ENCODE results near the gene SHISA5. TPM values are rescaled to one million over a fixed set of nuclear protein-coding genes. Genes with fewer than 3 reads are reported as not detected.

Gene SHISA5
- total RNA-seq, 1 experiment from 2014 or later = 226 TPM

DNA sequence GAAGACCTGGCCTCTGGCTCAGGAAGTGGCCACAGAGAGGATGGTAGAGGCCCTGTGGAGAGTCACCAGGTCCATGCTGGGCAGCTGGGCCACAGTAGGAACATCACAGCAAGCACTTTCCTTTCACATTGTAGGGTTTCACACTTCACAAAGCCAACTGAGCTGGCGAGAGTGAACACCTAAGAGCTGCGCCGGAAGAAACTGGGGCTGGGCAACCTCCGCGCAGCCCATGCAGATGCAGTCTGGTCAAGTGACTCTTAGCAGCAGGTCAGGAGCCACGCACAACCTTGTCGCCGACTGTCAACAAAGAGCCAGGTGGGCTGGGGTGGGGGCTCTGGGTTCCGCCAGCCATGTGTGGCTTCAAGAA lies 15.3 kb upstream of the SHISA5 start:
- Histone ChIP-seq H3K36me3 (ENCODE audit: control insufficient read depth, insufficient read depth, low read length) (peaks cover 4% of the 10 kb centered on the region), H3K4me3 (ENCODE audit: low read depth, low read length) (no peak overlapping the region), H3K9me3 (no peaks in the 10 kb centered on the region), H3K27me3 (replicated peaks; ENCODE audit: control insufficient read depth, insufficient read depth, low read length) (no peaks in the 10 kb centered on the region), H3K4me1 (peaks cover 6% of the 10 kb centered on the region; the same call in 1 of the 2 replicates)
- no TSS peak for BruUV-seq (replicated peaks)
- Mint-ChIP-seq H3K9me3 (ENCODE audit: unreplicated experiment) (no peaks in the 10 kb centered on the region), H3K36me3 (ENCODE audit: insufficient read depth, unreplicated experiment) (no peaks in the 10 kb centered on the region), H3K4me1 (ENCODE audit: low read depth, unreplicated experiment) (no peaks in the 10 kb centered on the region), H3K27me3 (ENCODE audit: insufficient read depth, unreplicated experiment) (no peaks in the 10 kb centered on the region), H3K27ac (ENCODE audit: unreplicated experiment) (no peak overlapping the region), H3K4me3 (ENCODE audit: unreplicated experiment) (no peak overlapping the region)
- no peak for DNase-seq
- TF ChIP-seq, protein P1, sequence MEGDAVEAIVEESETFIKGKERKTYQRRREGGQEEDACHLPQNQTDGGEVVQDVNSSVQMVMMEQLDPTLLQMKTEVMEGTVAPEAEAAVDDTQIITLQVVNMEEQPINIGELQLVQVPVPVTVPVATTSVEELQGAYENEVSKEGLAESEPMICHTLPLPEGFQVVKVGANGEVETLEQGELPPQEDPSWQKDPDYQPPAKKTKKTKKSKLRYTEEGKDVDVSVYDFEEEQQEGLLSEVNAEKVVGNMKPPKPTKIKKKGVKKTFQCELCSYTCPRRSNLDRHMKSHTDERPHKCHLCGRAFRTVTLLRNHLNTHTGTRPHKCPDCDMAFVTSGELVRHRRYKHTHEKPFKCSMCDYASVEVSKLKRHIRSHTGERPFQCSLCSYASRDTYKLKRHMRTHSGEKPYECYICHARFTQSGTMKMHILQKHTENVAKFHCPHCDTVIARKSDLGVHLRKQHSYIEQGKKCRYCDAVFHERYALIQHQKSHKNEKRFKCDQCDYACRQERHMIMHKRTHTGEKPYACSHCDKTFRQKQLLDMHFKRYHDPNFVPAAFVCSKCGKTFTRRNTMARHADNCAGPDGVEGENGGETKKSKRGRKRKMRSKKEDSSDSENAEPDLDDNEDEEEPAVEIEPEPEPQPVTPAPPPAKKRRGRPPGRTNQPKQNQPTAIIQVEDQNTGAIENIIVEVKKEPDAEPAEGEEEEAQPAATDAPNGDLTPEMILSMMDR (IDR thresholded peaks at IDR 0.05; ENCODE audit: insufficient read depth in 1 of 2, low read depth in 1 of 2, low read length in 1 of 2, severe bottlenecking in 1 of 2, unreplicated experiment in 1 of 2) = no peak
- intact Hi-C loops (cut with micrococcal nuclease; ENCODE audit: unreplicated experiment) = no loop called here
- POLR2A ChIA-PET = no interaction called here
- CTCF ChIA-PET = interaction anchor here (0.6 kb wide), 1 partner anchor 703 kb away, joined by 6 read pairs; no protein-coding TSS in a partner anchor

DNA sequence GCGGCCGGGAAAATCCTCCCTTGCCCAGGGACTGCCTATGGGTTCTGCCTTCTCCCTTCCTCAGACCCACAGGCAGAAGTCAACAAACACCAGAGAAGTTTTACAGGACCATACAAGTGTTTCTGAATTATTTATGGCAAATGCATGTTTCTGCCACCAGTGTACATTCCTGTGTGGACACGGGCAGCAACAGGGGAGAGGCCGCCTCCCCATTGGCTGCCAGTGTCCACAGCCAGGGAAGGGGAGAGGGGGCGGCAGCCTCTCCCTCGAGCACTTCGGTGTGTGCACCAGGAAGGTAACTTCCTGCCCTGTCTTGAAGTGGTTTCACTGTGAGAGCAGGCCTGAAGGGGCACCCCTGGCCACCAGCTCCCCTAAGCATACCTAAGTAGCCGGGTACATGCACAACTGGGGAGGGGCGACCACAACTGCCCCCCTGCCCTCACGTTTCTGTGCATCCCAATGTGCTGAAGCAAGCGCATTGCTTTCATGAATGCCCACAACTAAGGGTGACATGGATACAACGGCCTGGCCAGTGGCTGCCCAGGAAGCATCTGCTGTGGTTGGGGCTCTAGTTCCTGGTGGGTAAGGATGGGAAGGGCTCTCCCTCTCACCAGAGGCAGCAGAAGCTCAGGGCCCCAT lies 14.8 kb upstream of the SHISA5 start:
- no peak for DNase-seq
- no peaks in the 10 kb centered on the region for H3K36me3 Mint-ChIP-seq (ENCODE audit: insufficient read depth, unreplicated experiment)
- peaks cover 6% of the 10 kb centered on the region; the same call in 1 of the 2 replicates for H3K4me1 ChIP-seq
- CTCF ChIA-PET = no interaction called here
- H3K27ac Mint-ChIP-seq (ENCODE audit: unreplicated experiment) = no peak overlapping the region
- H3K27me3 ChIP-seq (replicated peaks; ENCODE audit: control insufficient read depth, insufficient read depth, low read length) = no peaks in the 10 kb centered on the region
- no peak overlapping the region for H3K4me3 Mint-ChIP-seq (ENCODE audit: unreplicated experiment)
- BruUV-seq (replicated peaks) = no TSS peak
- H3K9me3 ChIP-seq = no peaks in the 10 kb centered on the region
- TF ChIP-seq, protein P1 (IDR thresholded peaks at IDR 0.05; ENCODE audit: insufficient read depth in 1 of 2, low read depth in 1 of 2, low read length in 1 of 2, severe bottlenecking in 1 of 2, unreplicated experiment in 1 of 2) = no peak
- no peak overlapping the region for H3K4me3 ChIP-seq (ENCODE audit: low read depth, low read length)
- intact Hi-C loops (cut with micrococcal nuclease; ENCODE audit: unreplicated experiment) = no loop called here
- POLR2A ChIA-PET = no interaction called here
- H3K4me1 Mint-ChIP-seq (ENCODE audit: low read depth, unreplicated experiment) = no peaks in the 10 kb centered on the region
- H3K36me3 ChIP-seq (ENCODE audit: control insufficient read depth, insufficient read depth, low read length) = peaks cover 4% of the 10 kb centered on the region
- H3K27me3 Mint-ChIP-seq (ENCODE audit: insufficient read depth, unreplicated experiment) = no peaks in the 10 kb centered on the region
- no peaks in the 10 kb centered on the region for H3K9me3 Mint-ChIP-seq (ENCODE audit: unreplicated experiment)

DNA sequence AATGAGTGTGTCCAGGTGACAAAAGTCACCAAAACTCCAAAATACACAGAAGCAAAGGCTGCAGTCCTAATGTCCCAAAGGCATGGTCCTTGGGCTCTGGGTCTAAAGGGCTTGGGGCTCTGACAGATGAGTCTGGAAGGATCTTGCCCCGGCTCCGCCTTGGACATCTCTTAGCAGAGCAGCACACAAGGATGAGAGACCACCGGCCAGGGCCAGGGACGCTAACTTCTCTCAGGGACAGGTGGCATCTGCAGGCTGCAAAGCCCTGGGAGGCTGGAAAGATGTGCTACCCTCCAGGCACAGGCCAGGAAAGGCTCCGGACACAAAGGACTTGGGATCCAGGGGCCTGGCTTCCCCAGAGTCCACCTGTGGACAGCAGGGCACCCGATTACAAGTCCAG lies 14.1 kb upstream of the SHISA5 start:
- POLR2A ChIA-PET = no interaction called here
- Mint-ChIP-seq H3K4me1 (ENCODE audit: low read depth, unreplicated experiment) (no peaks in the 10 kb centered on the region), H3K9me3 (ENCODE audit: unreplicated experiment) (no peaks in the 10 kb centered on the region), H3K27me3 (ENCODE audit: insufficient read depth, unreplicated experiment) (no peaks in the 10 kb centered on the region), H3K27ac (ENCODE audit: unreplicated experiment) (no peak overlapping the region), H3K4me3 (ENCODE audit: unreplicated experiment) (no peak overlapping the region), H3K36me3 (ENCODE audit: insufficient read depth, unreplicated experiment) (no peaks in the 10 kb centered on the region)
- intact Hi-C loops (cut with micrococcal nuclease; ENCODE audit: unreplicated experiment) = no loop called here
- TF ChIP-seq, protein P1 (IDR thresholded peaks at IDR 0.05; ENCODE audit: insufficient read depth in 1 of 2, low read depth in 1 of 2, low read length in 1 of 2, severe bottlenecking in 1 of 2, unreplicated experiment in 1 of 2) = no peak
- Histone ChIP-seq H3K9me3 (no peaks in the 10 kb centered on the region), H3K36me3 (ENCODE audit: control insufficient read depth, insufficient read depth, low read length) (peaks cover 3% of the 10 kb centered on the region), H3K4me1 (peaks cover 6% of the 10 kb centered on the region; the same call in 1 of the 2 replicates), H3K27me3 (replicated peaks; ENCODE audit: control insufficient read depth, insufficient read depth, low read length) (no peaks in the 10 kb centered on the region), H3K4me3 (ENCODE audit: low read depth, low read length) (no peak overlapping the region)
- CTCF ChIA-PET = no interaction called here
- BruUV-seq (replicated peaks) = no TSS peak
- no peak for DNase-seq
